OCI-LY3 (cell line): ENCODE measurements around the gene CDC14A.

Source experiments
- H2AFZ ChIP-seq: fragments of 200-600, 300-600 bp; shearing (Covaris generic); 2 replicates; pipeline ENCODE4 v1.6.0; 2014; ENCODE audit warnings: antibody characterized with exemption, low read depth, low read length
- H3K27ac ChIP-seq: fragments of 200-600, 300-600 bp; sonication (generic); 2 replicates; pipeline ENCODE4 v1.5.1; 2014; ENCODE audit warnings: mild to moderate bottlenecking, low read length, moderate library complexity, mixed read lengths
- H3K27me3 ChIP-seq: fragments of 200-600, 300-600 bp; sonication (generic); 2 replicates; pipeline ENCODE4 v1.6.1; 2014; ENCODE audit warnings: low read depth, low read length, mixed read lengths
- H3K36me3 ChIP-seq: fragments of 200-600, 300-600 bp; sonication (generic); replicated peaks from 2 replicates; pipeline ENCODE3; 2014; ENCODE audit warnings: low read depth, low read length, mixed read lengths
- H3K4me1 ChIP-seq: fragments of 300-600, 200-600 bp; sonication (generic); 2 replicates; pipeline ENCODE4 v1.6.1; 2014; ENCODE audit warnings: low read length, mixed read lengths
- H3K4me2 ChIP-seq: fragments of 200-600, 300-600 bp; sonication (generic); 2 replicates; pipeline ENCODE4 v1.6.1; 2014; ENCODE audit warnings: low read length, mixed read lengths
- H3K4me3 ChIP-seq: fragments of 300-600, 200-600 bp; sonication (generic); 2 replicates; pipeline ENCODE4 v1.5.1; 2014; ENCODE audit warnings: antibody characterized with exemption, mild to moderate bottlenecking, low read length, moderate library complexity
- H3K79me2 ChIP-seq: fragments of 300-600, 200-600 bp; shearing (Covaris generic); 2 replicates; pipeline ENCODE4 v1.6.1; 2014; ENCODE audit warnings: mild to moderate bottlenecking, low read length, mixed read lengths
- H3K9ac ChIP-seq: fragments of 300-600, 200-600 bp; shearing (Covaris generic); 2 replicates; pipeline ENCODE4 v1.6.0; 2014; ENCODE audit warnings: mild to moderate bottlenecking, low read length, moderate library complexity
- H3K9me3 ChIP-seq: fragments of 200-600, 300-600 bp; shearing (Covaris generic); 2 replicates; pipeline ENCODE4 v1.6.1; 2014; ENCODE audit warnings: low read length, mixed read lengths; ENCODE audit not compliant: insufficient read depth
- H4K20me1 ChIP-seq: fragments of 200-600, 300-600 bp; sonication (generic); 2 replicates; pipeline ENCODE4 v1.6.1; 2016; ENCODE audit warnings: low read length, mixed read lengths; ENCODE audit not compliant: insufficient read depth
- EZH2phosphoT487 ChIP-seq: fragments of 200-600 bp; shearing (Covaris generic); IDR thresholded peaks from 2 replicates; pipeline ENCODE4 v1.6.1; 2018; ENCODE audit warnings: antibody characterized with exemption, mixed run types, low read depth
- TF ChIP-seq, protein P1 (sequence below): fragments of 200-600, 300-600 bp; sonication (generic); IDR thresholded peaks from 2 replicates; pipeline ENCODE4 v1.5.1; 2014; ENCODE audit warnings: antibody characterized with exemption, low read length, low read depth

The CDC14A gene

DNA sequence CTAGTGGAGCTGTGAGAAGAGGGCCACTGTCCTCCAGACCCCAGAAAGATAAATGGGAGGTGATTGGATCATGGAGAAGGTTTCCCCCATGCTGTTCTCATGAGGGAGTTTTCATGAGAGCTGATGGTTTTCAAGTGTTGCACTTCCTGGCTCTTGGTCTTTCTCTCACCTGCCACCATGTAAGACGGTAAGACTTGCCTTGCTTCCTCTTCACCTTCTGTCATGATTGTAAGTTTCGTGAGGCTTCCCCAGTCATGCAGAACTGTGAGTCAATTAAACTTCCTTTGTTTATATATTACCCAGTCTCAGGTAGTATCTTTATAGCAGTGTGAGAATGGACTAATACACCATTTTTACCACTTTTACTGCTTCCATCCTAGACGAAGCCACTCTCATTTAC, 213.2 kb downstream of the CDC14A start:
- TF ChIP-seq, protein P1, sequence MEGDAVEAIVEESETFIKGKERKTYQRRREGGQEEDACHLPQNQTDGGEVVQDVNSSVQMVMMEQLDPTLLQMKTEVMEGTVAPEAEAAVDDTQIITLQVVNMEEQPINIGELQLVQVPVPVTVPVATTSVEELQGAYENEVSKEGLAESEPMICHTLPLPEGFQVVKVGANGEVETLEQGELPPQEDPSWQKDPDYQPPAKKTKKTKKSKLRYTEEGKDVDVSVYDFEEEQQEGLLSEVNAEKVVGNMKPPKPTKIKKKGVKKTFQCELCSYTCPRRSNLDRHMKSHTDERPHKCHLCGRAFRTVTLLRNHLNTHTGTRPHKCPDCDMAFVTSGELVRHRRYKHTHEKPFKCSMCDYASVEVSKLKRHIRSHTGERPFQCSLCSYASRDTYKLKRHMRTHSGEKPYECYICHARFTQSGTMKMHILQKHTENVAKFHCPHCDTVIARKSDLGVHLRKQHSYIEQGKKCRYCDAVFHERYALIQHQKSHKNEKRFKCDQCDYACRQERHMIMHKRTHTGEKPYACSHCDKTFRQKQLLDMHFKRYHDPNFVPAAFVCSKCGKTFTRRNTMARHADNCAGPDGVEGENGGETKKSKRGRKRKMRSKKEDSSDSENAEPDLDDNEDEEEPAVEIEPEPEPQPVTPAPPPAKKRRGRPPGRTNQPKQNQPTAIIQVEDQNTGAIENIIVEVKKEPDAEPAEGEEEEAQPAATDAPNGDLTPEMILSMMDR, result no peak
- no peak for TF ChIP-seq EZH2phosphoT487
- Histone ChIP-seq H3K27ac (no peak overlapping the region), H3K27me3 (no peaks in the 10 kb centered on the region), H4K20me1 (no peaks in the 10 kb centered on the region), H3K36me3 (no peaks in the 10 kb centered on the region), H3K79me2 (no peaks in the 10 kb centered on the region), H3K4me1 (peaks cover 7% of the 10 kb centered on the region), H3K4me3 (no peak overlapping the region), H3K9me3 (no peaks in the 10 kb centered on the region), H3K9ac (no peak overlapping the region), H3K4me2 (no peak overlapping the region), H2AFZ (no peak overlapping the region)

DNA sequence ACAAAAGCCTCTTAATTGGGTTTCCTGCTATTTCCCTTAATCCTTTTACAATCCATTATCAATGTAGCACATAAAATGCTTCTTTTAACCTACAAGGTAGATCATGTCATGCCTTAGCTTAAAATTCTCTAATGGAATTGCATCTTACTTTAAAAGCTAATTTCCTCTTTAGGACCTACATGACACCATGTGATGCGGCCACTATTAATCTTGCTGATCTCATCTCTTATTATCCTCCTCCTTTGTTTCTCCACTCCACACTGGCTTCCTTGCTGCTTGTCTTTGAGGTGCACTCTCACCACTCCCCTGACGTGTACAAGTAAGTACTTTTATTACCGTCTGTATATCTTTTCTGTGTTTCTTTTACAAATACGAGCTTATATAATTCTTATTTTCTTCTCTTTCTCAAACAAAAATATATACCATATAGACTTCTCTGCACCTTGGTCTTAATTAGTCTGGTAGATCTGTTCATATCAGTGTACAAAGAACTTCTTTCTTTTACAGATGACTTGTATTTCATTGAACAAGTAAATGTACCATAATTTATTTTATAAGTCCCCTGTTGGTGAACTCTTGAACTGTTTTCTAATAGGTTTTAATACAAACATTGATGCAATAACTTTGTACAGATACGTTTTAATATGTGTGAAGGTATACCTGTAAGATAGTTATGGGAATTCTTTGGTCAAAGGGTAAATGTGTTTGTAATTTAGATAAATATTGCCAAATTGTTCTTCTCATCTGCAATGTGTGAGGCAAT, 213.8 kb downstream of the CDC14A start:
- Histone ChIP-seq H3K9ac (no peak overlapping the region), H3K9me3 (no peaks in the 10 kb centered on the region)
- TF ChIP-seq, protein P1, result no peak
- TF ChIP-seq EZH2phosphoT487, result no peak

DNA sequence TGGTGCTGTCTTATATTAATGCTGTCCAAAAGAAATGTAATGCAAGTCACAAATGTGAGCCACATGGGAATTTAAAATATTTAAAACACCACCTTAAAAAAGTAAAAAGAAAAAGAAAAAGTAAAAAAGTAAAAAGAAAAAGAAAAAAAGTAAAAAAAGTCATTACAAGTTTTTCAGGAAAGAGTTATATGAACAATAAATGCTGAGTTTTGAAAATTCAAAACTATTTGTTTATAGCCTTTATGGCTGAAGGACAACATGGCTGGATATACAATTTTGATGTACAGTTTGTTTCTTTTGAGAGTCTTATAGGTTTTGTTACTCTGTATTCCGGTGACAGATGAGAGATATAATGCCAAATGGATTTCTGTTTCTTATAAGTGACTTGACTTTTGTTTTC, 214.8 kb downstream of the CDC14A start:
- H3K9me3 ChIP-seq, result no peaks in the 10 kb centered on the region
- no peak overlapping the region for H3K4me3 ChIP-seq
- peaks cover 7% of the 10 kb centered on the region for H3K4me1 ChIP-seq
- H3K36me3 ChIP-seq, result no peaks in the 10 kb centered on the region
- no peak overlapping the region for H3K4me2 ChIP-seq
- H2AFZ ChIP-seq, result no peak overlapping the region
- no peaks in the 10 kb centered on the region for H3K79me2 ChIP-seq
- H3K9ac ChIP-seq, result no peak overlapping the region
- TF ChIP-seq EZH2phosphoT487, result no peak
- TF ChIP-seq, protein P1, result no peak
- no peaks in the 10 kb centered on the region for H4K20me1 ChIP-seq
- no peaks in the 10 kb centered on the region for H3K27me3 ChIP-seq
- H3K27ac ChIP-seq, result no peak overlapping the region

More for the DNA sequence above, 213.8 kb downstream of the CDC14A start:
- Histone ChIP-seq H3K27me3 (no peaks in the 10 kb centered on the region), H3K4me3 (no peak overlapping the region), H3K79me2 (no peaks in the 10 kb centered on the region), H4K20me1 (no peaks in the 10 kb centered on the region), H3K4me2 (no peak overlapping the region), H2AFZ (no peak overlapping the region), H3K4me1 (peaks cover 7% of the 10 kb centered on the region), H3K27ac (no peak overlapping the region), H3K36me3 (no peaks in the 10 kb centered on the region)
